T-helper 2 cell (primary cell): ENCODE measurements around the gene RYR2.

ENCODE experiments used
- DNase-seq, 5 experiments: peaks; one replicate each; pipeline versions ENCODE4 v3.0.0 to v3.0.0-alpha.2; 2012 to 2022

RYR2 gene

DNA sequence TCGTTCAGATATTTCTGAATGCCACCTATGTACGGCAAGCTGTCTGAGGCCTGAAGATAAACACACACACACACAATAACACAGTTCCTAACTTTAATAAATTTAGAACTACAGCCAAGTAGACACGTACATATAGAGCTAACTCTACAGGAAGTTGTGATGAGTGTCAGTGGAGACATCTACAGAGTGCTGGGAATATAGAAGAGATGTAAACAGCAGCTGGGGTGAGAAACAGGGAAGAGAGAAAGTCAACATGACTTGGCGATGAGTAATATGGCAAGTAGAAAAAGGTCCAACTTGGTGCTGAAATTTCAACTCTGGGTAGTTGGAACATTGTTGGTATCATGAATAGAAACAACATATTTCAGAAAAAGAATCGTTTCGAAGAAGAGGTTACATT is 642.3 kb downstream of the RYR2 start:
- no peak for DNase-seq

DNA sequence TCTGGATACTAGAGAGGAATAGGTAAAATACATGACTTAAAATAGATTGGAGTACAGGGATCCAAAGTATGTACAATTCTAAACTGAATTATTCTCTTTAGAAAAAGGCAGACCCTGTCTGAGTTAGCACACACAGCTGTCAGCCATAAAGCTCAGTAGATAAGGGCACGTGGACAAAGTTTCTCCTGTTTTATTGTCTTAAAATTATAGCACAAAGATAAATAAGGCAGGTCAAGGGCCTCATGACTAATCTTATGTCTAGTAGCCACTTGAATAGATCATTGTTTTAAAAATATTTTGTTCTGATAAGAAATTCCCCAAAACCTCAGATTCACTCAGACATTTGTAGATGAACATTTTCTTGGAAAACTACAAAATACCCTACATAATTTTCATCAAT is 643.6 kb downstream of the RYR2 start:
- no peak for DNase-seq

GRCh38 chr1:237687804-237688203 is 645.8 kb downstream of the RYR2 start:
- no peak for DNase-seq

- DNase-seq, result no peak
These were observed 648.7 kb downstream of the RYR2 start for GRCh38 chr1:237690656-237691055.

DNA sequence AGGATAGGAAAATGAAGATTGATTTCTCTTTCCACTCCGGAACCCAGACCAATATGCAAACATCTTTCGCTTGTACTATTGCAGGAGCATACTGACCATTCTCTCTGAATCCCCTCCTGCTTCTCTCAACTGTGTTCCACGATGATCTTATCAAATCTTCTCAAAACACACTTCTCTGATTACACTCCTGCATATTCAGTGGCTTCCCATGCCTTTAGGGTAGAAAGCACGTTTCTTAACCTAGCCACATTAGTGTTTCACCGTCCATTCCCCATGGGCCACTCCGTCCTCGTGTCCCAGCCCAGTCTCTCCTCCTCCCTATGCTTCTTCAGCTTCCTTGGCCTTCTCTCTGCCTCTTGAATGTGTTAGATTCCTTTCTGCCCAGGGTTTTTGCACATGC is 650.3 kb downstream of the RYR2 start:
- no peak for DNase-seq

DNA sequence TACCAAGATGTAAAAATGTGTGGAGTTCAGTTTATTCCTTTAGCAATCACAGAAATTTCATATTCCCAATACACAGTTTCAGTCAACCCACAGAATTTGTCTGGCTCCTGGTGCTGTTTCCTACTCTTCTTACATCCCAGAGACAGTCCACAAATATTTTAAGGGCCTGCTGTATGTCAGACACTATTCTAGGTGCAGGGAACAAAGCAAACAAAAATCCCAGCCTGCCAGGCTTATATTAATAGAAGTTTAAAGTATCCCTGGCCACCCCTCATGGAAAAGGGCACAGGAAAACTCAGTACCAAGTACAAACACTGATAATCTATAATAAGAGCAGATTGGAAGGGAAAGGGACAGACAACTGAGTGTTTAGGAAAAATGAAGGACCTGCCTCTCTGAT is 653.9 kb downstream of the RYR2 start:
- DNase-seq, result no peak

DNA sequence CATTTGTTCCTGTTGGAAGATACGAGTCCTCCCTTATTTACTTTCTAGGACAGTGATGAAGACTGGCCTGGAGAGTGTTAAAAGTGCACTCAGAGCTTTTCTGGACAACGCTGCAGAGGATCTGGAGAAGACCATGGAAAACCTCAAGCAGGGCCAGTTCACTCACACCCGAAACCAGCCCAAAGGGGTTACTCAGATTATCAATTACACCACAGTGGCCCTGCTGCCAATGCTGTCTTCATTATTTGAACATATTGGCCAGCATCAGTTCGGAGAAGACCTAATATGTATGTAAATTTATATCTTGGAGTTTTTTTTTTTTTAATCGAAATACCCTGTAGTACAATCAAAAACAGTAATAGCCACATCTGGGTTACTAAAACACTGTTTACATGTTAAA is 658.2 kb downstream of the RYR2 start:
- DNase-seq, result no peak

GRCh38 chr1:237701534-237701933 is 659.5 kb downstream of the RYR2 start:
- DNase-seq, result no peak

GRCh38 chr1:237702161-237702560 is 660.2 kb downstream of the RYR2 start:
- DNase-seq, result no peak

GRCh38 chr1:237705462-237705861 is 663.5 kb downstream of the RYR2 start:
- DNase-seq, result no peak

- no peak for DNase-seq
These were observed 667.4 kb downstream of the RYR2 start for GRCh38 chr1:237709355-237709754.

- no peak for DNase-seq
These were observed 669.3 kb downstream of the RYR2 start for GRCh38 chr1:237711281-237711680.

DNA sequence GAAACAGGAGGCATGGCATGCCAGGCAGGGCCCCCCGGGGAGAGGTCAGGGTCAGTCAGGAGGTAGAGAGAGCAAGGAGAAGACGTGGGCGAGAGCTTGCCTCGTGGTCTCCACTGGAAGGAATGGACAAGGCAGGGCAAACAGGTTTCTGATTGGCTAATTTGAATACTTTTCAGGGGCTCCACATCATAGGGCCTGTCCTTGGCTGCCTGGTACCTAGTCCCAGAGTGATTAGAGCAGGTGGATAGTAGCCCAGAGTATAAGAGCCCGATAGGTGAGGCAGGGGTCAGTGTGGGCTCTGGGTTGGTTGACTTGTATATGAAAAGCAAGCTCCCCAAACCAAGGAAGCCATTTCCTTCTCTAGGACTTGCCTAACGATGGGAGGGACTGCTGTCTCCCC is 670.1 kb downstream of the RYR2 start:
- no peak for DNase-seq

- DNase-seq, result no peak
These were observed 670.7 kb downstream of the RYR2 start for GRCh38 chr1:237712586-237713157.

DNA sequence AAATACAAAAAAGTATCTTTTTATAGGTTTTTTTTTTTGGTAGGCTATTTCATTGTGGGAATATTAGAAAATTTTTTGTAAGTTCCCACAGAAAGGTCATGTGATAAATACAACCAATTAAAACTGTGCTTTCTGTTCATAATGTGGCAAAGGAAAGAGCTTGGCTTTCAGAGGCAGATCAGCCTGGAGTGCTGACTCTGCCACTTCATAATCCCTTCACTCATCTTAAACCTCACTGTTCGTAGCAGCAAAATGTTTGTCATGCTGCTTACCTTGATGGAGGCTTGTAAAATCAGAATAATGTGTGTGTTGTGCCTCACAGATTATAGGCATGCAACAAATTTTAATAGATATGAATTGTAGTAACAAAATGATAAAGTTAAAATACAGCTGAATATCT is 671.9 kb downstream of the RYR2 start:
- DNase-seq, result peak in 1 of 5 experiments; percentile 30

GRCh38 chr1:237717106-237717505 is 675.1 kb downstream of the RYR2 start:
- no peak for DNase-seq

DNA sequence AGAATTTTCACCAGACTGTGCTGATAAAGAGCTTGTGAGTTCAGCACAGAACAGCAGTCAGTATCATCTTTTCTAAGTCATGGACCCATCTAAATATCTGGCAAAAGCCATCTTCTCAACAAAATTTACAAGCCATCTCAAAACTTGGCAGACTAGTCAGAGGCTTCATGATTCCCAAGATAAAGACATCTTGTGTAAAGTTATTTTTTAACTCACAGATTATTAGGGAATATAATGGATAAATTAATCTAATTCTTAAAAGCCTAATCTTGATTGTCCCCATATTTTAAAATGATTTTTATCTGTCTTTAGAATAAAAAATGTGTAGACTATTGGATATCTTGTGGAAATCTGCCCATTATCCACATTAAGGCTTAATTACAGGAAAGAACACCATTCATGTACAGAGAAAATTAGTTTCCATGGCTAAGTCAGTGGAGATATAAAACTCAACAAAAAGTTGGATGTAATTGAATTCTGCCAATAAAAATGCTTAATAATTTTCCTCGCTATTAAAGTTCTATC is 688.9 kb downstream of the RYR2 start:
- DNase-seq, result no peak

DNA sequence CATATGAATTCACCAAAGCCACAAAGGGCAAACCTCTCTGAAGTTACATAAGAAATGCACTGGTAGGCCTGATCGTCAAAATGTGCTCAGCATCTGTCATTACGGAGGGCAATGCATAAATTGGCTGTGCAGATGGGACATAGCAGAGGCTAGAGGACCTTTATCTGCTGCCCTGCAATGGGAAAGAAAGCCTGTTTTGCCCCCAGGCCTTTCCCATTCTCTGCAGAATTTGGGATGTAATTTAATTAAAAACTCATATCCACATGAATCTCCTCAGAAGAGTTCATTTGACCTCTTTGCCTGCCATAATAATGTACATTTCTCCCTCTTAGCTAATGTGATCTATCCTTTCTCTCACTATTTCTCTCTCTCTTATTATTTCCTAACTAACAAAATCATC is 690.7 kb downstream of the RYR2 start:
- no peak for DNase-seq

DNA sequence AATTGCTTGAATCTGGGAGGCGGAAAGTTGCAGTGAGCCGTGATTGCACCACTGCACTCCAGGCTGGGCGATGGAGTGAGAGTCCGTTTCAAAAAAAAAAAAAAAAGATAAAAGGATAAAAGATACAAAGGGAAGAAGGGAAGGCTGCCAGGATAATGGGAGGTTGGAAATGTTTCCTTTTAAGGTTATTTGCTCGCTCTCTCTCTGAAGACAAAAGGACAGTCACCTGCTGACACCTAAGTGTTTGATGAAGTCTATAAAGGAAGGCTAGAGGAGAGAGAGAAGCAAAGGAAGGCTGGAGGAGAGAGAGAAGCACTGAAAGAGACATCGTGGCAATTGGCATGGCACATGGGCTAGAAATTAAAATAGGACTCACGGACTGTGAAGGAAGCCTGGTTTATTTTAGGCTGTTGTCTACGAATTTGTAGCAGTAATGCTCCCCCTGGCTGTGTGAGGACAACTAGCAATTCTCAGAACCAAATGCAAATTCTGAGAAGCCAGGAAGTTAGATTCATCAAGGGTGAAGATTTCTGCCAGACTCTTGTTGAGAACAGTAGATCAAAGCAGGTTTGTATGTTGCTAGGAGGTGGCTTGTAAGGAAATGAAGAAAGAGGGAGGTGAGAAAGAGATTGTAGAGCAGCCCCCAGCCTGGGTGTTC is 694.5 kb downstream of the RYR2 start:
- peak in 2 of 5 experiments; percentile 22 to 95 for DNase-seq

- DNase-seq, result peak in 1 of 5 experiments; percentile 76
These were observed 695.5 kb downstream of the RYR2 start for GRCh38 chr1:237737448-237737847.

GRCh38 chr1:237737938-237738610 is 696.1 kb downstream of the RYR2 start:
- peak in 1 of 5 experiments; percentile 69 for DNase-seq

GRCh38 chr1:237740846-237741245 is 698.9 kb downstream of the RYR2 start:
- DNase-seq, result no peak

GRCh38 chr1:237745545-237745944 is 703.6 kb downstream of the RYR2 start:
- no peak for DNase-seq
